SK-N-SH (cell line): ENCODE data around the gene C3orf33.

ENCODE experiments used
- CHD2 ChIP-seq: fragments of 150-350 bp; IDR thresholded peaks from 2 replicates; pipeline ENCODE4 v1.6.1; 2018; ENCODE audit warnings: low read length; ENCODE audit not compliant: partially characterized antibody
- CTCF ChIP-seq: fragments of 200-600 bp; sonication (generic); IDR thresholded peaks from 2 replicates; pipeline ENCODE4 v1.6.1; 2017; ENCODE audit warnings: antibody characterized with exemption, mild to moderate bottlenecking, moderate library complexity
- MXI1 ChIP-seq: IDR thresholded peaks from 2 replicates; pipeline ENCODE4 v1.6.1; 2012; ENCODE audit warnings: mild to moderate bottlenecking, low read depth, low read length, improper control_type of control experiment

- TF ChIP-seq MXI1 (no peak), CHD2 (no peak), CTCF (no peak)
Measured at GRCh38 chr3:155790272-155790925, 15.7 kb downstream of the C3orf33 start.
